Vagina (tissue), 2 donors: ENCODE data around the gene UQCRQ. TPM values are rescaled to one million over a fixed set of nuclear protein-coding genes. Genes with fewer than 3 reads are reported as not detected.

Experiments
- DNase-seq, 2 donors: peaks; one replicate each; pipeline ENCODE4 v3.0.0-alpha.2; 2017; ENCODE audit errors: extremely low spot score in 2 of 2
- H3K27ac ChIP-seq: fragments of 200-600 bp; sonication (generic); one replicate; pipeline ENCODE4 v1.5.1; 2019
- H3K27me3 ChIP-seq: fragments of 200-600 bp; sonication (generic); one replicate; pipeline ENCODE4 v1.5.1; 2019
- H3K36me3 ChIP-seq, 2 donors: fragments of 200-600 bp; sonication (generic); one replicate each; pipeline ENCODE4 v1.5.1; 2017 to 2019
- H3K4me1 ChIP-seq: fragments of 200-600 bp; sonication (generic); one replicate; pipeline ENCODE4 v1.5.1; 2019
- H3K4me3 ChIP-seq, 2 donors: fragments of 200-600 bp; sonication (generic); 1 replicate in 1 of 2; 2 replicates in 1 of 2; pipeline ENCODE4 v1.5.1; 2016 to 2019
- H3K9me3 ChIP-seq: fragments of 200-600 bp; sonication (generic); one replicate; pipeline ENCODE4 v1.5.1; 2019
- POLR2A ChIP-seq, 2 donors: fragments of 450-650 bp; IDR thresholded peaks; one replicate each; pipeline ENCODE4 v1.6.1; 2017; ENCODE audit warnings: antibody characterized with exemption in 2 of 2, mild to moderate bottlenecking in 2 of 2, moderate library complexity in 2 of 2
- POLR2AphosphoS5 ChIP-seq, 2 donors: sonication (generic); formaldehyde crosslinking; IDR thresholded peaks; one replicate each; pipeline ENCODE4 v1.9.0; 2017; ENCODE audit warnings: antibody characterized with exemption in 2 of 2, mild to moderate bottlenecking in 2 of 2, low read depth in 1 of 2; ENCODE audit not compliant: insufficient read depth in 1 of 2
- intact Hi-C: fragments of 100-400 bp; cut with DNase I; formaldehyde crosslinking; loops from one replicate; pipeline ENCODE4 v1.15.1; 2023
- total RNA-seq: library from RNA; depleted of rRNA; stranded (reverse); fragments of >200 nt; gene quantifications from one replicate; pipeline ENCODE4 v1.2.3, GENCODE V29; 2016
- TF ChIP-seq, protein P1 (sequence below), 3 experiments: fragments of 450-650 bp in 2 of 3; fragments of 200-600 bp in 1 of 3; sonication (generic) in 1 of 3; IDR thresholded peaks; one replicate each; pipeline ENCODE4 v1.5.1; 2017 to 2019; ENCODE audit warnings: antibody characterized with exemption in 3 of 3, mild to moderate bottlenecking in 2 of 3, moderate library complexity in 2 of 3

UQCRQ gene
- total RNA-seq, 1 donor from 2014 or later, result 189 TPM

- H3K4me1 ChIP-seq, result peaks cover 16% of the 10 kb centered on the region
- TF ChIP-seq POLR2AphosphoS5 (IDR thresholded peaks at IDR 0.05; ENCODE audit: insufficient read depth in 1 of 2, low read depth in 1 of 2) (no peak), POLR2A (IDR thresholded peaks at IDR 0.05) (no peak)
- TF ChIP-seq, protein P1, sequence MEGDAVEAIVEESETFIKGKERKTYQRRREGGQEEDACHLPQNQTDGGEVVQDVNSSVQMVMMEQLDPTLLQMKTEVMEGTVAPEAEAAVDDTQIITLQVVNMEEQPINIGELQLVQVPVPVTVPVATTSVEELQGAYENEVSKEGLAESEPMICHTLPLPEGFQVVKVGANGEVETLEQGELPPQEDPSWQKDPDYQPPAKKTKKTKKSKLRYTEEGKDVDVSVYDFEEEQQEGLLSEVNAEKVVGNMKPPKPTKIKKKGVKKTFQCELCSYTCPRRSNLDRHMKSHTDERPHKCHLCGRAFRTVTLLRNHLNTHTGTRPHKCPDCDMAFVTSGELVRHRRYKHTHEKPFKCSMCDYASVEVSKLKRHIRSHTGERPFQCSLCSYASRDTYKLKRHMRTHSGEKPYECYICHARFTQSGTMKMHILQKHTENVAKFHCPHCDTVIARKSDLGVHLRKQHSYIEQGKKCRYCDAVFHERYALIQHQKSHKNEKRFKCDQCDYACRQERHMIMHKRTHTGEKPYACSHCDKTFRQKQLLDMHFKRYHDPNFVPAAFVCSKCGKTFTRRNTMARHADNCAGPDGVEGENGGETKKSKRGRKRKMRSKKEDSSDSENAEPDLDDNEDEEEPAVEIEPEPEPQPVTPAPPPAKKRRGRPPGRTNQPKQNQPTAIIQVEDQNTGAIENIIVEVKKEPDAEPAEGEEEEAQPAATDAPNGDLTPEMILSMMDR (IDR thresholded peaks at IDR 0.05), result no peak
- no peak for DNase-seq
- H3K27ac ChIP-seq, result no peak overlapping the region
- intact Hi-C loops, result no loop called here
- H3K4me3 ChIP-seq, result no peak overlapping the region
- no peaks in the 10 kb centered on the region for H3K27me3 ChIP-seq
- H3K36me3 ChIP-seq, result no peaks in the 10 kb centered on the region
- H3K9me3 ChIP-seq, result no peaks in the 10 kb centered on the region
These were observed 44.7 kb upstream of the UQCRQ start for GRCh38 chr5:132821791-132822190.

DNA sequence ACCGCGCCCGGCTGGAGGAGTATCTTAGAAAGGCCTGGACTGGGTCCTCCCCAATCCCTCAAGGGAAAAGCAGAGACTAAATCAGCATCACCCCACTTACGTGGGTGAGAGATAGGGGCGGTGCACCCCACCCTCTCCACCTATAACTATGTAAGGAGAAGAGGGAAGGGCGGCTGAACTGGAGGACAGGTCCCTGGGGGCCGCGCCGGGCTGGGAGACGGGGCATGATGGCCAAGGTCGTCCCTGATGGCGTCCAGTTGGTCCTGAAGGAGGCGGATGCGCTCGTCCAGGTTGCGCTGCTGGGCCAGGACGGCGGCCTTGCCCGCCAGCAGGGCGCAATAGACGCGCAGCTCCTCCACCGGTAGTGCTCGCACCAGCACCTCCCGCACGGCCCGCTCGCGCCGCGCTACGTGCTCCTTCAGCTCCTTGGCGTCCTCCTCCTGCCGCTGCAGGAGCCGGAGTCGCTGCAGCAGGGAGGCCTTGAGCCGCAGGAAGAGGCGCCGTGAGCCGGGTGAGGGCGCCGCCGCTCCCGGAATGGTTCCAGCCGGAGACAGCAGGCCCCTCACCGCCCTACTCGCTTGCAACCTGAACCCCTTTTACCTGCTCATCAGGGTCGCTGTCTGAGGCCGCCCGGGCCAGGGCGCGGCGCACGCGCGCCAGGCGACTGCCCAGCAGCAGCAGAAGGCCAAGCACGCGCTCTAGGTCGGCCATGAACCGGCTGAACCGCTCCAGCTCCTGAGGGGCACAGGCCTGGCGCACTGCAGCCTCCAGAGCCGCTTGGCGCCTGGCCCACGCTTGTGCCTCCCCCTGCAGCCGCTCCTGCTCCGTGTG lies 43.6 kb upstream of the UQCRQ start:
- intact Hi-C loops, result no loop called here
- H3K27me3 ChIP-seq, result no peaks in the 10 kb centered on the region
- TF ChIP-seq, protein P1 (IDR thresholded peaks at IDR 0.05), result no peak
- TF ChIP-seq POLR2AphosphoS5 (IDR thresholded peaks at IDR 0.05; ENCODE audit: insufficient read depth in 1 of 2, low read depth in 1 of 2) (no peak), POLR2A (IDR thresholded peaks at IDR 0.05) (no peak)
- H3K9me3 ChIP-seq, result no peaks in the 10 kb centered on the region
- no peaks in the 10 kb centered on the region for H3K36me3 ChIP-seq
- H3K27ac ChIP-seq, result no peak overlapping the region
- H3K4me3 ChIP-seq, result peak overlapping the region; percentile 19 to 25
- H3K4me1 ChIP-seq, result peaks cover 16% of the 10 kb centered on the region
- DNase-seq, result no peak

GRCh38 chr5:132823481-132824050 lies 42.9 kb upstream of the UQCRQ start:
- intact Hi-C loops, result no loop called here
- no peak for DNase-seq
- Histone ChIP-seq H3K36me3 (no peaks in the 10 kb centered on the region), H3K27me3 (no peaks in the 10 kb centered on the region), H3K9me3 (no peaks in the 10 kb centered on the region), H3K4me3 (peak overlapping the region in 1 of 2 donors; percentile 25), H3K4me1 (peaks cover 16% of the 10 kb centered on the region), H3K27ac (no peak overlapping the region)
- TF ChIP-seq, protein P1 (IDR thresholded peaks at IDR 0.05), result no peak
- TF ChIP-seq POLR2A (IDR thresholded peaks at IDR 0.05) (no peak), POLR2AphosphoS5 (IDR thresholded peaks at IDR 0.05; ENCODE audit: insufficient read depth in 1 of 2, low read depth in 1 of 2) (no peak)

GRCh38 chr5:132824426-132824825 lies 42.0 kb upstream of the UQCRQ start:
- no peaks in the 10 kb centered on the region for H3K27me3 ChIP-seq
- no peak overlapping the region for H3K27ac ChIP-seq
- intact Hi-C loops, result no loop called here
- DNase-seq, result no peak
- H3K4me1 ChIP-seq, result peaks cover 21% of the 10 kb centered on the region
- H3K4me3 ChIP-seq, result no peak overlapping the region
- H3K36me3 ChIP-seq, result no peaks in the 10 kb centered on the region
- TF ChIP-seq, protein P1 (IDR thresholded peaks at IDR 0.05), result no peak
- TF ChIP-seq POLR2A (IDR thresholded peaks at IDR 0.05), result no peak
- no peak for TF ChIP-seq POLR2AphosphoS5 (IDR thresholded peaks at IDR 0.05; ENCODE audit: insufficient read depth in 1 of 2, low read depth in 1 of 2)
- H3K9me3 ChIP-seq, result no peaks in the 10 kb centered on the region
